Activated naive CD8-positive, alpha-beta T cell treated with anti-CD3 and anti-CD28 coated beads, Interleukin-2, amount 10 ng/mL, durations not matched to agents 7 days and 5 days (primary cell): ENCODE measurements around the gene ITIH4. TPM values are rescaled to one million over a fixed set of nuclear protein-coding genes. Genes with fewer than 3 reads are reported as not detected.

Experiments
- ATAC-seq: fragments of 150-1000 bp; cut with Tn5 transposase; one replicate; pipeline ENCODE4 v1.10.0; 2021; ENCODE audit warnings: low read depth, moderate library complexity
- POLR2A ChIA-PET: fragments of 350-600 bp; sonication (Branson Sonifier 250); formaldehyde crosslinking; loops from one replicate; lab custom pipeline; 2021; ENCODE audit warnings: antibody characterized with exemption; lab: Charles Lee
- DNase-seq: peaks from one replicate; pipeline ENCODE4 v3.0.0; 2021
- H3K27ac Mint-ChIP-seq: one replicate; pipeline ENCODE4 v1.8.0; 2022; ENCODE audit warnings: mild to moderate bottlenecking, mixed read lengths
- H3K27me3 Mint-ChIP-seq: one replicate; pipeline ENCODE4 v1.8.0; 2022; ENCODE audit warnings: mild to moderate bottlenecking, moderate library complexity, mixed read lengths
- H3K36me3 Mint-ChIP-seq: one replicate; pipeline ENCODE4 v1.8.0; 2021; ENCODE audit warnings: mild to moderate bottlenecking, mixed read lengths
- H3K4me1 Mint-ChIP-seq: one replicate; pipeline ENCODE4 v1.8.0; 2021; ENCODE audit warnings: mixed read lengths
- H3K4me3 Mint-ChIP-seq: one replicate; pipeline ENCODE4 v1.8.0; 2022; ENCODE audit warnings: mild to moderate bottlenecking, moderate library complexity, mixed read lengths
- H3K9me3 Mint-ChIP-seq: one replicate; pipeline ENCODE4 v1.8.0; 2021; ENCODE audit warnings: mixed read lengths
- total RNA-seq, 2 experiments: library from RNA; stranded (reverse); gene quantifications; one replicate each; pipeline ENCODE4 v1.2.3, GENCODE V29; 2021

Gene ITIH4
- total RNA-seq, 2 experiments from 2014 or later: 29.2 to 30.7 TPM

DNA sequence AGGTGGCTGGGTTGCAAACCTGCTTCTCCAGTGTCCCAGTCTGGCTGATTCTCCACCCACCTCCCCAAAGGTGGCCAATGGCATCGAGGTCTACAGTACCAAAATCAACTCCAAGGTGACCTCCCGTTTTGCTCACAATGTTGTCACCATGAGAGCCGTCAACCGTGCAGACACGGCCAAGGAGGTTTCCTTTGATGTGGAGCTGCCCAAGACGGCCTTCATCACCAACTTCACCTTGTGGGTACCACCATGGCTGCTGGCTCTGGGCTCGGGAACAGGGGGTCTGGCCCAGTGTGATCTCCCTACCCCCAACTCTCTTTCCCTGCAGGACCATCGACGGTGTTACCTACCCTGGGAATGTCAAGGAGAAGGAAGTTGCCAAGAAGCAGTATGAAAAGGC is 34.1 kb downstream of the ITIH4 start:
- Mint-ChIP-seq H3K36me3 (no peaks in the 10 kb centered on the region), H3K27ac (no peak overlapping the region), H3K9me3 (no peaks in the 10 kb centered on the region), H3K4me1 (no peaks in the 10 kb centered on the region), H3K27me3 (no peaks in the 10 kb centered on the region), H3K4me3 (no peak overlapping the region)
- ATAC-seq (no peak), DNase-seq (no peak)
- POLR2A ChIA-PET: no interaction called here

DNA sequence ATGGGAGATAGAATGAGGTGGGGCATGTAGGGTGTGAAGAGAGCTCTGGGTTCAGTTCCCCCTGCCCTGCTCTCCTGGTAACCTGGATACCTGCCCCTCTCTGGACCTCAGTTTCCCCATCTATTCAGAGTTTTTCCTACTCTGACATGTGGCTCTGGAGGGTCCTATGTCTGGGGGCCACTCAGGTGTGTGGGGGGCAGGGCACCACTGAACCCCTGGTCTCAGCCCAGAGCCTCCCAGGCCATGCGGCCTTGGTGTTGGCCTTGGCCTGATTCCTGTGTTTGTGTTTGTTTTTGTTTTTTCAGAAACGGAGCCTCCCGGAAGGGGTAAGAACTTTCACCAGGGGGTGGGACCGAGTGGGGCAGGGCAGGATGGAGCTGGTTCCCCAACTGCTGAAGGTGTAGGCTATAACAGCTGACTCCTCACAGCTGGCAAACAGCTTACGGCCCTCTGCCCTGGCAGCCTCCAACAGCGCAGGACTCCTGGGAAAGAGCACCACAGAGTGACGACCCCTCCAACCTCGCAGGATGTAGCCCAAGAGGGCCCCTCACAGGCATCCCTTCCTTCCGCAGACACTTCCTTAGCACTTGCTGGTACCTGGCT is 35.1 kb downstream of the ITIH4 start:
- POLR2A ChIA-PET: no interaction called here
- Mint-ChIP-seq H3K27ac (no peak overlapping the region), H3K27me3 (no peaks in the 10 kb centered on the region)

DNA sequence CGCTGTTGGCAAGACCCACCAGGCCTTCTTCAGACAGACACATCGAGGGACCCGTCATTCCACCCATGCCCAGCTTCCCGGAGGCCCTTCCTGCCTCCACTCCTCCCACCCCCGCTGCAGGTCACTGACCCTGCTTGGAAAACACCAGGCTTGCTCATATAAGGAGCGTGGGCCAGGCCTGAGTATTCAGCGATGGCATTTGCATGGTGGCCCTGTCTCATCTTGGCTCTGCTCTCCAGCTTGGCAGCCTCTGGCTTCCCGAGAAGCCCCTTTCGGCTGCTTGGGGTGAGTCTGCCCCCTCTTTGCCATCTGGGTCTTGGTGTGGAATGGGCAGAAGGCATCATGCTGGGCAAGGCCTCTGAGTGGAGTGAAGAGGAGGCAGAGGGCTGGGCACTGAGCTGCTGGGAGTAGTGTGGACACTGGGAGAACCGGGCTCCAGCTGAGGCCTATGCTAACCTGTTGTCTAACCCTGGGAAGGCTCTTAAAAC is 35.8 kb downstream of the ITIH4 start, which contains the start of gene ITIH3:
Gene ITIH3 (plus strand): TSS at position 185 of the 488 bp plus-strand sequence. CDS start 8 bp downstream, at position 193.
- ATAC-seq (no peak), DNase-seq (no peak)
- H3K4me3 Mint-ChIP-seq: no peak within 1 kb of the TSS
- H3K27me3 Mint-ChIP-seq: no peaks in the 10 kb centered on the region
- POLR2A ChIA-PET: no interaction called here
- no peaks in the 10 kb centered on the region for H3K4me1 Mint-ChIP-seq
- H3K9me3 Mint-ChIP-seq: no peaks in the 10 kb centered on the region
- no peak within 1 kb of the TSS for H3K27ac Mint-ChIP-seq
- H3K36me3 Mint-ChIP-seq: no peaks in the 10 kb centered on the region

More for the DNA sequence above, 35.1 kb downstream of the ITIH4 start:
- no peaks in the 10 kb centered on the region for H3K36me3 Mint-ChIP-seq
- DNase-seq (no peak), ATAC-seq (no peak)
- no peaks in the 10 kb centered on the region for H3K4me1 Mint-ChIP-seq
- H3K4me3 Mint-ChIP-seq: no peak overlapping the region
- H3K9me3 Mint-ChIP-seq: no peaks in the 10 kb centered on the region

DNA sequence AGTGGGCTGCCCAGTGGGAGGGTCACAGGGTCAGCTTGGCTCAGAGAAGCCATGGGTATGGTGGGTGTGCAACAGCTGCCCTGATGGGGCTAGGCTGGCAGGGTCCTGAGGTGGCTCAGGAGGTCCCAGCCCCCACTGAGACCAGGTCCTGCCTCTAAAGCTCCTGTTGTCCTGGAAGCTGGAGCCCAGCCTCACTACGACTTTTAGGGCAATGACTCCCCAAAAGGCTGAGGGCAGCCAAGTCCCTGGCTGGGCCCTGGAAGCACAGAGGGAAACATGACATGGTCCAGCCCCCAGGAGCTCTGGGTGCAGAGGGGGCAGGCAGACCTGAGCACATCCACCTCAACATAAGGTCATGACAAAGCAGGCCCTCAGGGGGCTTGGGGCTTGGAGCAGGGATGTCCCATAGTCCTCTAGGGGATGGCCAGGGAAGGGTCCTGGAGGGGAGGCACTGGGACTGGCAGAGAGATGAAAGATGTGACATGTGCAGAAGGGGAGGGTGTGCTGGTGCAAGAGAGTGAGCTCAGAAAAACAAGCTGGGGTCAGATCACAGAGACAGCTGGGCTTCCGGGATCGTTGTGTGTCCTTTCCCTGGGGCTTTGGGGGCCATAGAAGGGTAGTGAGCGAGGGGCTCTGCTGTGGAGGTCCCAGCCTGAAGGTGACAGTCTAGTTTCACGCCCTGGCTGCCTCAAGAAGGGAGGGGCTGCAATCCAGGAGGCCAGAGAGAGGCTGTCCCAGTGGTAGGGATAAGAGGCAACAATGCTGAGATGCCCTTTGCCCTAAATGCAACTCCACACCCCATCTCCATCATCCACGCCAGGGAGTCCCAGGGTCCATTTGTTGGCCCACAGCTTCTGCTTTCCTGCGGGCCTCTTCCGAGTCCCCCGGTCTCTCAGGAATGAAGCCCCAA is 36.5 kb downstream of the ITIH4 start:
- no peak overlapping the region for H3K4me3 Mint-ChIP-seq
- H3K9me3 Mint-ChIP-seq: no peaks in the 10 kb centered on the region
- H3K36me3 Mint-ChIP-seq: no peaks in the 10 kb centered on the region
- DNase-seq: no peak
- POLR2A ChIA-PET: no interaction called here
- H3K27ac Mint-ChIP-seq: no peak overlapping the region
- no peaks in the 10 kb centered on the region for H3K27me3 Mint-ChIP-seq
- no peak for ATAC-seq
- H3K4me1 Mint-ChIP-seq: no peaks in the 10 kb centered on the region

DNA sequence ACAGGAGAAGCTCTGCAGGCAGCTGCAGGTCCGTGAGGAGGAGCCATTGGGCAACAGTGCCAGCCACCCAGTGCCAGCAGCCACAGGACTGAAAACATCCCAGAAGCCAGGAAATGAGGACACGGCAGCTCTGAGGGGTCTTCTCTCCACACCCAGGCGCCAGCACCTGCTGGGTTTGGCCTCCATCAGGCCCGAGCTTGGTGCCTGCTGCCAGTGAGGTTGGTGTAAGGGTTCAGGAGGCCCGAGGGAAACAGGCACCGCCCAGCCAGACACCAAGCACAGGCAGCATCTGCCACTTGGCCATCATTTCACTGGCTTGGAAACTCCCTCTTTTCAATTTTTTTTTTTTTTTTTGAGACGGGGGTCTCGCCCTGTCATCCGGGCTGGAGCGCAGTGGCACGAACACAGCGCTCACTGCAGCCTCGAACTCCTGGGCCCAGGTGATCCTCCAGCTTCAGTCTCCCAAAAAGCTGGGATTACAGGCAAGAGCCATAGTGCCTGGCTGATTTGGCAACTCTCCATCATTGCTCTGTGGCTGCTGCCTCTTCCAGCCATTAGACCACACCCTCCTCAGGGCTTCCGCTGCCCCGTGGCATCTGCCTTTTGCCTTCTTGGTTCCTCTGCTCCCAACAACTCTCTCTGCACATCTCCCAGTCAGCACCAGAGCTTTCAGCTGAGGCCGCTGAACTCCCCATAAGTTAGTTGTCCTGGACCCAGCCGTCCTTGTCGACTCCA is 37.3 kb downstream of the ITIH4 start:
- ATAC-seq (no peak), DNase-seq (no peak)
- no peak overlapping the region for H3K27ac Mint-ChIP-seq
- no peaks in the 10 kb centered on the region for H3K9me3 Mint-ChIP-seq
- POLR2A ChIA-PET: no interaction called here
- H3K4me1 Mint-ChIP-seq: no peaks in the 10 kb centered on the region
- no peaks in the 10 kb centered on the region for H3K27me3 Mint-ChIP-seq
- H3K4me3 Mint-ChIP-seq: no peak overlapping the region
- no peaks in the 10 kb centered on the region for H3K36me3 Mint-ChIP-seq

DNA sequence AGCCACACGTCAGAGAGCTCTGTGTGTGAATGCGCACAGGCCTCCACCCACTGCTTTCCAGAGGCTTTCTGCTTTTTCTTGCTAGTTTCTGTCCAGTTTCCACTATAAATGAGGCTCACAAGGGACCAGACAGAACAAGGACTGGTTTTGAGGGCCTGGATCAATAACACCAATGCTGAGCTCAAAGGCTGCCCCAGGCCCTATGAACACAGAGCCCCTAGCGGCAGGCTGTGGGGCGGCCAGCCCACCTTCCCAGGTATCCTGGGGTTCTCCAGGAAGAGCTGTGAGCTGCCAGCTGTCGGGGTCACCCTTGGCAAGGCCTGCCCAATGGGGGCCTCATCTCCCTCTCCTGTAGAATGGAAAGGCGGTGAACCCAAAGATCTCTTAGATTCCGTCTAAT is 38.1 kb downstream of the ITIH4 start:
- no peaks in the 10 kb centered on the region for H3K27me3 Mint-ChIP-seq
- H3K4me1 Mint-ChIP-seq: no peaks in the 10 kb centered on the region
- DNase-seq (no peak), ATAC-seq (no peak)
- no peaks in the 10 kb centered on the region for H3K36me3 Mint-ChIP-seq
- H3K9me3 Mint-ChIP-seq: no peaks in the 10 kb centered on the region
- H3K4me3 Mint-ChIP-seq: no peak overlapping the region
- no peak overlapping the region for H3K27ac Mint-ChIP-seq
- POLR2A ChIA-PET: no interaction called here

DNA sequence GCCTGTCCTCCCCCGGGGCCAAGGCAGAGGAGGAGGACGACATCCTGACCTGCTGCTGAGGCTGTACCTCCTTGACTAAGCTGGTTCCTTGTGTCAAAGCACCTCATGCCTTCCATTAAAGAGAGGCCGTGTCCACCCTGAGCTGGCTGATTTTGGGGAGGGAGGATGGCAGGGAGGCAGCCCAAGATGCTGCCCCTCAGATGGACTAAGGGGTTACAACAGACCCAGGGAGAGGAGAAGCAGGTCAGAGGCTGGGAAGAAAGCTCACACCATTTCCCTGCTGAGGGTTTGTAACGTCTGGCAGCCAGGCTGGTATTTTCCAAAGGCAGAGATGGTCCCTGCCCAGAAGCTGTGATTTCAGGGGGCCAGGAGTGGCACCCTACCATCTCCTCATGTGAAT is 38.5 kb downstream of the ITIH4 start:
- no peak for ATAC-seq
- Mint-ChIP-seq H3K36me3 (no peaks in the 10 kb centered on the region), H3K4me1 (no peaks in the 10 kb centered on the region), H3K4me3 (no peak overlapping the region), H3K27me3 (no peaks in the 10 kb centered on the region), H3K27ac (no peak overlapping the region), H3K9me3 (no peaks in the 10 kb centered on the region)
- POLR2A ChIA-PET: no interaction called here
- DNase-seq: no peak

DNA sequence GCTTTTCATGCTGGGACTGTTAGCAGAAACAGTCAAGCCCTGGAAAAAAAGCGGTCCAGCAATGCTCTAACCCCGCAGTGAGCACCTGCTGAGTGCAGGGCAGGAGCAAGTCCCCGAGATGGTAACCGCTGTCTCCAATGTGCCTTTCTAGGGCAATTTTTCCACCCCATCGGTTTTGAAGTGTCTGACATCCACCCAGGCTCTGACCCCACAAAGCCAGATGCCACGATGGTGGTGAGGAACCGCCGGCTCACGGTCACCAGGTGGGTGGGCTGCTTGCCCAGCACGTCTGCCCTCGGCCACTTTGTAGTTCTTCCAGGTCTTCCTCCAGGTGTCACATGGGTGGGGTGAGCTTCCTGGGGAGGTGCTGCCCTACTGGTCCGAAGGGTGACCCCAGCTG is 39.1 kb downstream of the ITIH4 start:
- Mint-ChIP-seq H3K9me3 (no peaks in the 10 kb centered on the region), H3K4me1 (no peaks in the 10 kb centered on the region), H3K27me3 (no peaks in the 10 kb centered on the region), H3K4me3 (no peak overlapping the region), H3K36me3 (no peaks in the 10 kb centered on the region), H3K27ac (no peak overlapping the region)
- POLR2A ChIA-PET: no interaction called here
- DNase-seq (no peak), ATAC-seq (no peak)

DNA sequence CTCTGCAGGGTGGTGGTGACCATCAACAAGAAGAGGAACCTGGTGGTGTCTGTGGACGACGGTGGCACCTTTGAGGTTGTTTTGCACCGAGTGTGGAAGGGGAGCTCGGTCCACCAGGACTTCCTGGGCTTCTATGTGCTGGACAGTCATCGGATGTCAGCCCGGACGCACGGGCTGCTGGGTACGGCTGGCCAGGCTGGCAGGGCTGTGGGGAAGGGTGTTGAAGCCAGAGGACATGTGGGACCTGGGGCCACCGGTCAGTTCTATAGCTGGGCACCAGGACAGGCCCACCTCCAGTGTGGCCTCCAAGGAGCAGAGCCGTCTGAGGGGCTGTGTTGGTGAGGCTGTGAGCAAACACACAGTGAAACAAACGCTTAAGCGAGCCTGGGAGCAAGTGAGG is 39.7 kb downstream of the ITIH4 start:
- Mint-ChIP-seq H3K36me3 (no peaks in the 10 kb centered on the region), H3K4me3 (no peak overlapping the region), H3K27ac (no peak overlapping the region), H3K27me3 (no peaks in the 10 kb centered on the region), H3K9me3 (no peaks in the 10 kb centered on the region), H3K4me1 (no peaks in the 10 kb centered on the region)
- POLR2A ChIA-PET: interaction anchor here (0.6 kb wide), 1 partner anchor 292 kb away, joined by 4 read pairs; no protein-coding TSS in a partner anchor
- ATAC-seq (no peak), DNase-seq (no peak)

DNA sequence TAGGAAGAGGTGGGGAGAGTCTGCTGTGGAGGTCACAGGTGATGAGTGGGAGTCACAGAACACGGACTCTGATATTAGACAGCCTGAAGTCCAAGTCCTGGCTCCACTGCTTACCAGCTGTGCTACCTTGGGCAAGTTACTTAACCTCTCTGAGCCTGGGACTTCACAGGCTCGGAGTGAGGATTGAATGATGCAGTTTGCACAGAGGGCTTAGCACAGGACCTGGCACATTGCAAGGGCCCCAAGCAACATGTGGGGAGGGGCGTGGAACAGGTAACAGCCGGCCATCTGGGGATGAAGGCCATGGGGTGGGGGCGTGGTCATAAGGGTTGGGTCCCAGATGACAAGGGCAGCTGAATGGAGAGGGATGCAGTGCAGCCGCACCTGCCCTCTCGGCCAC is 40.1 kb downstream of the ITIH4 start:
- Mint-ChIP-seq H3K27ac (no peak overlapping the region), H3K36me3 (no peaks in the 10 kb centered on the region), H3K4me3 (no peak overlapping the region), H3K9me3 (no peaks in the 10 kb centered on the region), H3K4me1 (no peaks in the 10 kb centered on the region), H3K27me3 (no peaks in the 10 kb centered on the region)
- ATAC-seq: no peak
- POLR2A ChIA-PET: interaction anchor here (0.6 kb wide), 1 partner anchor 293 kb away, joined by 4 read pairs; no protein-coding TSS in a partner anchor
- no peak for DNase-seq

DNA sequence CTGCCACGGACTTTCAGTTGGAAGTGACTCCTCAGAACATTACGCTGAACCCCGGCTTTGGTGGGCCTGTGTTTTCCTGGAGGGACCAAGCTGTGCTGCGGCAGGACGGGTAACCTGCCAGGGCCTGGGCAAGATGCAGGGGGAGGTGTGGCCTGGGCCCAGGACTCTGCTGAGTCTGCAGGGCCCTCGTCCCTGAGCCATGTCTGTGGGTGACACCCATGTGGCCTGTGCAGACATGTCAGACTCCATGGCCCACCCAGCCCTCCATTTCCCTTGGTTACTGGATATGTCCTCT is 40.8 kb downstream of the ITIH4 start:
- H3K27ac Mint-ChIP-seq: no peak overlapping the region
- no peak overlapping the region for H3K4me3 Mint-ChIP-seq

DNA sequence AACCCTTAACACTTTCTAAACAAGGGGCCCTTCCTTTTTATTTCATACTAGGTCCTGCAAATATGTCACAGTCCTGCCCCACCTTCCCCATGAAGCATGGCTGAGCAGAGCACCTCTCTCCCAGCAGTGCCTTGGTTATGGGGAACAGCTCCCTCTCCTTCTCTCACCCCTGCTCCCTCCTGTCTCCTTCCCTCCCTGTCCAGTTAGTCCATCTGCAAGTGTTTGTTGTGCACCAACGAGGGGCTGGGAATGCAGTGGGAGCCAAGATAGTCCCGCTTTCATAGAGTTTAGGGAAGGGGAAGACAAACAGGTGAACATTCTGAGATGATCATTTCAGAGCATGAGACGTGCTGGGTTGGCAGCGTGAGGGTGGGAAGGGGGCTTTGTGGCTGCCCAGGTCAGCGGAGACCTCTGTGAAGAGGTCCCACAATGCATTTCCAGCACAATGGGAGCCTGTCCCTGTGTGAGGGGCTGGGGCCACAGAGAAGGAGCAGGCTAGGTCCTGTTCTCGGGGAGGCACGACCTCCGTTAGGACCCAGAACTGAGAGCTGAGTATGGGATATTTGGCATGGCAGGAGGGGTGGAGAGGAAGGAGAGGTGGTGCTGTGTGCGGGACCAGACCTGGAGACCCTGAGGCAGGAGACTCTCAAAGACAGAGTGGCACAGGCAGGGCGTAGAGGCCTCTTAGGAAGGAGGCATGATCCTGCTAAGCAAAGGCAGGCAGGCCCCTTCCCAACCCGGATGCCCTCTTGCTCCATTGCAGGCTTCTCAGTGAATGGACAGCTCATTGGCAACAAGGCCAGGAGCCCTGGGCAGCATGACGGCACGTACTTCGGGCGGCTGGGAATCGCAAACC is 41.4 kb downstream of the ITIH4 start:
- no peaks in the 10 kb centered on the region for H3K36me3 Mint-ChIP-seq
- no peaks in the 10 kb centered on the region for H3K4me1 Mint-ChIP-seq
- ATAC-seq (no peak), DNase-seq (no peak)
- H3K4me3 Mint-ChIP-seq: no peak overlapping the region
- H3K27ac Mint-ChIP-seq: no peak overlapping the region
- peaks cover 2% of the 10 kb centered on the region for H3K27me3 Mint-ChIP-seq
- H3K9me3 Mint-ChIP-seq: no peaks in the 10 kb centered on the region
- POLR2A ChIA-PET: no interaction called here

More for the DNA sequence above, 40.8 kb downstream of the ITIH4 start:
- no peak for ATAC-seq
- H3K4me1 Mint-ChIP-seq: no peaks in the 10 kb centered on the region
- no peaks in the 10 kb centered on the region for H3K36me3 Mint-ChIP-seq
- peaks cover 2% of the 10 kb centered on the region for H3K27me3 Mint-ChIP-seq
- no peaks in the 10 kb centered on the region for H3K9me3 Mint-ChIP-seq
- DNase-seq: no peak
- POLR2A ChIA-PET: no interaction called here
